ENCODE measurements around the gene SLC1A2. TPM values are rescaled to one million over a fixed set of nuclear protein-coding genes. Genes with fewer than 3 reads are reported as not detected.

SLC1A2 gene
- total RNA-seq, 1 experiment from 2014 or later: 0.11 TPM

DNA sequence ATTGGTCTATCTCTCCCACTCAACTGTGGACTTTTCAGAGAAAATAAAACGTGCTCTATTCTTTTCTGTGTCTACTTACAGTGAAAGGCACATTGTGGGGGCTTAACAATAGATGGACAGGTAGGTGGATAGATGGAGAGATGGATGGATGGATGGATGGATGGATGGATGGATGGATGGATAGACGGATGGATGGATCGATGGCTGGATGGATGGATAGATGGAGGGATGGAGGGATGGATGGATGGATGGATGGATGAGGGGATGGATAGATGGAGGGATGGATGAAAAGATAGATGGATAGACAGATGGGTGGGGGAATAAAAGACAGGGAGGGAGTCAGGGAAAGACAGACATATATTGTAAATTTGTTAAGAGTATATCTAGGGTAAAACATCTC is 14.2 kb upstream of the SLC1A2 start:
- Histone ChIP-seq H3K27me3 (replicated peaks; ENCODE audit: insufficient read depth, low read depth, low read length, poor library complexity) (peaks cover 82% of the 10 kb centered on the region), H3K4me1 (ENCODE audit: insufficient read depth, low read length, poor library complexity, severe bottlenecking) (no peaks in the 10 kb centered on the region), H3K4me3 (ENCODE audit: low read depth, low read length, poor library complexity, severe bottlenecking) (no peak overlapping the region), H3K36me3 (ENCODE audit: insufficient read depth, low read length, poor library complexity, severe bottlenecking) (no peaks in the 10 kb centered on the region), H3K27ac (ENCODE audit: low read depth, low read length, poor library complexity, severe bottlenecking) (no peak overlapping the region), H3K9me3 (ENCODE audit: low read depth, low read length, poor library complexity, severe bottlenecking) (no peaks in the 10 kb centered on the region)
- TF ChIP-seq CTCF (conservative IDR thresholded peaks at IDR 0.05; ENCODE audit: low read depth, low read length) (no peak), EZH2 (IDR thresholded peaks at IDR 0.05; ENCODE audit: borderline replicate concordance, low read depth, low read length, poor library complexity, severe bottlenecking) (no peak)
- intact Hi-C loops (cut with micrococcal nuclease; ENCODE audit: unreplicated experiment): no loop called here
- CTCF ChIA-PET: no interaction called here
- POLR2A ChIA-PET (ENCODE audit: low non-redundant PET): no interaction called here
- DNase-seq (ENCODE audit: low spot score): no peak
- no TSS peak for BruUV-seq (replicated peaks)

GRCh38 chr11:35432464-35432863 is 13.1 kb upstream of the SLC1A2 start:
- POLR2A ChIA-PET (ENCODE audit: low non-redundant PET): no interaction called here
- no TSS peak for BruUV-seq (replicated peaks)
- TF ChIP-seq EZH2 (IDR thresholded peaks at IDR 0.05; ENCODE audit: borderline replicate concordance, low read depth, low read length, poor library complexity, severe bottlenecking): no peak
- no peak for TF ChIP-seq CTCF (conservative IDR thresholded peaks at IDR 0.05; ENCODE audit: low read depth, low read length)
- CTCF ChIA-PET: interaction anchor here (0.6 kb wide), 1 partner anchor 55 kb away, joined by 3 read pairs; no protein-coding TSS in a partner anchor
- no peak for DNase-seq (ENCODE audit: low spot score)
- H3K9me3 ChIP-seq (ENCODE audit: low read depth, low read length, poor library complexity, severe bottlenecking): no peaks in the 10 kb centered on the region
- no peak overlapping the region for H3K4me3 ChIP-seq (ENCODE audit: low read depth, low read length, poor library complexity, severe bottlenecking)
- intact Hi-C loops (cut with micrococcal nuclease; ENCODE audit: unreplicated experiment): no loop called here
- no peak overlapping the region for H3K27ac ChIP-seq (ENCODE audit: low read depth, low read length, poor library complexity, severe bottlenecking)
- peaks cover 81% of the 10 kb centered on the region for H3K27me3 ChIP-seq (replicated peaks; ENCODE audit: insufficient read depth, low read depth, low read length, poor library complexity)
- no peaks in the 10 kb centered on the region for H3K36me3 ChIP-seq (ENCODE audit: insufficient read depth, low read length, poor library complexity, severe bottlenecking)
- H3K4me1 ChIP-seq (ENCODE audit: insufficient read depth, low read length, poor library complexity, severe bottlenecking): peaks cover 3% of the 10 kb centered on the region

DNA sequence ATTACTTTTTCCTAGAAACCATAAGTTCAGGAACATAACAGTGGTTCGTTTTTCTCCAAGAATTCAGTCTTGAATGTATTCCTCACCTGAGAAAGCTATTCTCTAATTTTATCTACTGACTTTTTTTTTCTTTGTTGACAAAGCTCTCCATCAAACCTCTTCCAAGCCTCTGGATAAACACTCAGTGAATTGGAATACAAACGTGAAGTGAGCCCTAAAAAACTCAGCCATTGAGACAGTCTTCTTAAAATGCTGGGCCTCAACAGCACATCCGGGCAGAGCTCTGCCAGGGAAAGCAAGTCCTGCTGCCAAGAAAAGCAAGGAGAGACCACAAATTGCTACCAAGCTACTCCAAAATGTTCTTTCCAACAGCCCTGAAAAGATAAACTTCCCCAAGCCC is 7.7 kb upstream of the SLC1A2 start:
- no peak for DNase-seq (ENCODE audit: low spot score)
- CTCF ChIA-PET: no interaction called here

More for the DNA sequence above, 7.7 kb upstream of the SLC1A2 start:
- intact Hi-C loops (cut with micrococcal nuclease; ENCODE audit: unreplicated experiment): no loop called here
- Histone ChIP-seq H3K9me3 (ENCODE audit: low read depth, low read length, poor library complexity, severe bottlenecking) (no peaks in the 10 kb centered on the region), H3K4me1 (ENCODE audit: insufficient read depth, low read length, poor library complexity, severe bottlenecking) (peaks cover 3% of the 10 kb centered on the region), H3K4me3 (ENCODE audit: low read depth, low read length, poor library complexity, severe bottlenecking) (no peak overlapping the region), H3K36me3 (ENCODE audit: insufficient read depth, low read length, poor library complexity, severe bottlenecking) (no peaks in the 10 kb centered on the region), H3K27ac (ENCODE audit: low read depth, low read length, poor library complexity, severe bottlenecking) (no peak overlapping the region), H3K27me3 (replicated peaks; ENCODE audit: insufficient read depth, low read depth, low read length, poor library complexity) (peaks cover 95% of the 10 kb centered on the region)
- no TSS peak for BruUV-seq (replicated peaks)
- TF ChIP-seq EZH2 (IDR thresholded peaks at IDR 0.05; ENCODE audit: borderline replicate concordance, low read depth, low read length, poor library complexity, severe bottlenecking): no peak
- no peak for TF ChIP-seq CTCF (conservative IDR thresholded peaks at IDR 0.05; ENCODE audit: low read depth, low read length)
- POLR2A ChIA-PET (ENCODE audit: low non-redundant PET): no interaction called here
